Sigmoid colon (tissue), 7 donors: Measurements from ENCODE around the gene EIF4G3. TPM values are rescaled to one million over a fixed set of nuclear protein-coding genes. Genes with fewer than 3 reads are reported as not detected.

Experiments used
- DNase-seq: peaks from one replicate; pipeline ENCODE4 v3.0.0-alpha.2; 2019
- H3K27ac ChIP-seq, 4 donors: fragments of 200-600 bp; sonication (generic); one replicate each; pipeline ENCODE4 v1.5.1; 2016 to 2019; ENCODE audit warnings: mild to moderate bottlenecking in 1 of 4
- H3K27me3 ChIP-seq, 3 donors: fragments of 200-600 bp; sonication (generic); one replicate each; pipeline ENCODE4 v1.5.1; 2019; ENCODE audit warnings: mild to moderate bottlenecking in 1 of 3
- H3K36me3 ChIP-seq, 4 donors: fragments of 200-600 bp; sonication (generic); one replicate each; pipeline ENCODE4 v1.5.1; 2016 to 2019
- H3K4me1 ChIP-seq, 4 donors: fragments of 200-600 bp; sonication (generic); one replicate each; pipeline ENCODE4 v1.5.1; 2017 to 2019
- H3K4me3 ChIP-seq, 4 donors: fragments of 200-600 bp; sonication (generic); one replicate each; pipeline ENCODE4 v1.5.1; 2017 to 2019; ENCODE audit warnings: mild to moderate bottlenecking in 2 of 4, moderate library complexity in 1 of 4
- H3K9me3 ChIP-seq, 4 donors: fragments of 200-600 bp in 3 of 4; sonication (generic) in 3 of 4; one replicate each; pipeline versions ENCODE4 v1.5.1 to v1.6.1; 2013 to 2019
- EP300 ChIP-seq, 4 donors: sonication (generic); formaldehyde crosslinking; IDR thresholded peaks; one replicate each; pipeline ENCODE4 v1.6.1; 2017; ENCODE audit warnings: antibody characterized with exemption in 4 of 4
- POLR2A ChIP-seq, 2 donors: fragments of 450-650 bp; IDR thresholded peaks; one replicate each; pipeline ENCODE4 v1.6.1; 2016; ENCODE audit warnings: antibody characterized with exemption in 2 of 2, mild to moderate bottlenecking in 2 of 2, moderate library complexity in 2 of 2
- POLR2AphosphoS5 ChIP-seq, 4 donors: sonication (generic); formaldehyde crosslinking; IDR thresholded peaks; one replicate each; pipeline ENCODE4 v1.6.1; 2017; ENCODE audit warnings: antibody characterized with exemption in 4 of 4
- WGBS, 2 donors: extraction: QIAGEN DNeasy Blood & Tissue Kit; methylation state at CpG; one replicate each; pipeline ENCODE4 v1.1.7; 2013; 5-methylcytosine and 5-hydroxymethylcytosine counted together
- intact Hi-C: fragments of 100-400 bp; cut with DNase I; formaldehyde crosslinking; loops from one replicate; pipeline ENCODE4 v1.15.1; 2023
- polyA plus RNA-seq, 3 donors: library from polyadenylated mRNA; stranded (reverse); fragments of 200-250 nt; gene quantifications; one replicate each; pipeline ENCODE4 v1.2.3, GENCODE V29; 2013
- total RNA-seq, 4 donors: library from RNA; depleted of rRNA; stranded (reverse); fragments of >200 nt; gene quantifications; one replicate each; pipeline ENCODE4 v1.1.0, GENCODE V29; 2016
- TF ChIP-seq, protein P1 (sequence below), 4 experiments: fragments of 450-650 bp in 3 of 4; fragments of 200-600 bp in 1 of 4; IDR thresholded peaks; one replicate each; pipeline ENCODE4 v1.5.1; 2016 to 2019; ENCODE audit warnings: antibody characterized with exemption in 4 of 4, mild to moderate bottlenecking in 3 of 4, moderate library complexity in 2 of 4
- donor health status: healthy with polysubstance abuse.
- donor health status: Bipolar disorder and iron deficiency.
- donor health status: healthy.

EIF4G3 gene
- total and polyA plus RNA-seq, 7 donors: 13.4 to 65.9 (median 33.5) TPM

DNA sequence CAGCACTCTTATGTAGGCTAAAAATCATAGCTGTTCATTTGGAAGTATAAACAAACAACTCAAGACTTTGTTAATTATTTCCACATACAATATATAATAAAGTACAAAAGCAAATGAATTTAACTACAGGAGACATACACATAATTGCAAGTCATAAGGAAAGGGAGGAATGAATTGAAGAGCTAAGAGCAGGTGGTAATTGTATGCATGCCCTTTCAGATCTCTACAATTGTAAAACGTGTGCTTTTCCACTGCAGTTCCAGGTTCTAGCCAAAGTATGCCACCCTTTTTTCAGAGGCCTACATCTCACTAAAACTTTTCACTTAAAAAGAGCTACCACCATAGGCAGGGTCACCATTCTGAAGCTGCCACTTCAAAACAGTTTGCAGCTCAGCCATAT, 346.8 kb downstream of the EIF4G3 start:
- Histone ChIP-seq H3K27me3 (no peaks in the 10 kb centered on the region), H3K36me3 (peaks cover 0 to 20% (median 4%) of the 10 kb centered on the region in 4 donors), H3K4me1 (peaks cover 0 to 4% (median 0%) of the 10 kb centered on the region in 4 donors), H3K9me3 (no peaks in the 10 kb centered on the region), H3K27ac (no peak overlapping the region), H3K4me3 (no peak overlapping the region)
- intact Hi-C loops: no loop called here
- WGBS, 2 donors: 21 to 68% methylated on average over 1 of the region's 1 CpG
- TF ChIP-seq EP300 (IDR thresholded peaks at IDR 0.05) (no peak), POLR2A (IDR thresholded peaks at IDR 0.05) (no peak), POLR2AphosphoS5 (IDR thresholded peaks at IDR 0.05) (no peak)
- TF ChIP-seq, protein P1, sequence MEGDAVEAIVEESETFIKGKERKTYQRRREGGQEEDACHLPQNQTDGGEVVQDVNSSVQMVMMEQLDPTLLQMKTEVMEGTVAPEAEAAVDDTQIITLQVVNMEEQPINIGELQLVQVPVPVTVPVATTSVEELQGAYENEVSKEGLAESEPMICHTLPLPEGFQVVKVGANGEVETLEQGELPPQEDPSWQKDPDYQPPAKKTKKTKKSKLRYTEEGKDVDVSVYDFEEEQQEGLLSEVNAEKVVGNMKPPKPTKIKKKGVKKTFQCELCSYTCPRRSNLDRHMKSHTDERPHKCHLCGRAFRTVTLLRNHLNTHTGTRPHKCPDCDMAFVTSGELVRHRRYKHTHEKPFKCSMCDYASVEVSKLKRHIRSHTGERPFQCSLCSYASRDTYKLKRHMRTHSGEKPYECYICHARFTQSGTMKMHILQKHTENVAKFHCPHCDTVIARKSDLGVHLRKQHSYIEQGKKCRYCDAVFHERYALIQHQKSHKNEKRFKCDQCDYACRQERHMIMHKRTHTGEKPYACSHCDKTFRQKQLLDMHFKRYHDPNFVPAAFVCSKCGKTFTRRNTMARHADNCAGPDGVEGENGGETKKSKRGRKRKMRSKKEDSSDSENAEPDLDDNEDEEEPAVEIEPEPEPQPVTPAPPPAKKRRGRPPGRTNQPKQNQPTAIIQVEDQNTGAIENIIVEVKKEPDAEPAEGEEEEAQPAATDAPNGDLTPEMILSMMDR (IDR thresholded peaks at IDR 0.05): no peak
- no peak for DNase-seq

DNA sequence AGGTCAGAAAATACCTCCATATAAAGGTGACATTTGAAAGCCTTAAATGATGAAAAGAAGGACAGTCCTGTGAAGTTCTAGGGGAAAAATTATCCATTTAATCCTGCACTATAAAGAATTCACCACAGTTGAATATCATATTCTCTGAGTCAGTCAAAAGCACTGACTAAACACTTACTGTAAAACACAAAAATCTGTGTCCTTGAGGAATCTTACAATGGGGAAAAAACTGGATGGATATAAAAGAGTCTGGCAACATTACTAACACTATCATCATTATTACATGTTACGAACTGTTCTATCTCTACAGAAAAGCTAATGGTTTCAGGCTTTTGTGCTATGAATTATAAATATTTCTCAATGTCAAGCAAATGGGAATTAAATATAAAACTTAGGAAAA, 347.2 kb downstream of the EIF4G3 start:
- H3K4me3 ChIP-seq: no peak overlapping the region
- peaks cover 0 to 24% (median 4%) of the 10 kb centered on the region in 4 donors for H3K36me3 ChIP-seq
- no peak for DNase-seq
- intact Hi-C loops: no loop called here
- H3K9me3 ChIP-seq: no peaks in the 10 kb centered on the region
- H3K4me1 ChIP-seq: no peaks in the 10 kb centered on the region
- 71 to 77% methylated on average over 1 of the region's 1 CpG for WGBS, 2 donors
- TF ChIP-seq, protein P1 (IDR thresholded peaks at IDR 0.05): no peak
- TF ChIP-seq POLR2A (IDR thresholded peaks at IDR 0.05): no peak
- TF ChIP-seq EP300 (IDR thresholded peaks at IDR 0.05): no peak
- TF ChIP-seq POLR2AphosphoS5 (IDR thresholded peaks at IDR 0.05): no peak
- H3K27ac ChIP-seq: no peak overlapping the region
- no peaks in the 10 kb centered on the region for H3K27me3 ChIP-seq

DNA sequence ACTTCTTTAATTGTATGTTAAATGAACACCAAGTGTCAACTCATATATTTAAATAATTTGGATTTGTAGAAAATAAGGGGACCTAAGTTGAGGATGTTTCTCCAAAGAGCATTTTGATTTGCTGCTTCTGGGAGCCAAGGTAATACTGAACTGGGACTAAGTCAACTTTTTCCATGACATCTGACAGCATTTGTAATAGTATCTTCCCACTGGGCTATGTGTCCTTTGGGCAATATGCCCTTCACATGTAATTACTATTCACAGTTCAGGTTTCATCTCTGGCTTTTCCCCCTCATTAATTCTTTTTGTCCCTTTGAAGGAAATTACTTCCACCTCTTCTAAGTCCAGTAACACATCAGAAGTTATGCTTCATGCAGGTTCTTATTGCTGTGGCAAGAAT, 352.9 kb downstream of the EIF4G3 start:
- Histone ChIP-seq H3K4me1 (no peaks in the 10 kb centered on the region), H3K9me3 (no peaks in the 10 kb centered on the region), H3K27me3 (no peaks in the 10 kb centered on the region), H3K4me3 (no peak overlapping the region), H3K27ac (no peak overlapping the region), H3K36me3 (peaks cover 0 to 49% (median 9%) of the 10 kb centered on the region in 4 donors)
- intact Hi-C loops: no loop called here
- no peak for TF ChIP-seq POLR2AphosphoS5 (IDR thresholded peaks at IDR 0.05)
- TF ChIP-seq, protein P1 (IDR thresholded peaks at IDR 0.05): no peak
- no peak for TF ChIP-seq POLR2A (IDR thresholded peaks at IDR 0.05)
- DNase-seq: no peak

DNA sequence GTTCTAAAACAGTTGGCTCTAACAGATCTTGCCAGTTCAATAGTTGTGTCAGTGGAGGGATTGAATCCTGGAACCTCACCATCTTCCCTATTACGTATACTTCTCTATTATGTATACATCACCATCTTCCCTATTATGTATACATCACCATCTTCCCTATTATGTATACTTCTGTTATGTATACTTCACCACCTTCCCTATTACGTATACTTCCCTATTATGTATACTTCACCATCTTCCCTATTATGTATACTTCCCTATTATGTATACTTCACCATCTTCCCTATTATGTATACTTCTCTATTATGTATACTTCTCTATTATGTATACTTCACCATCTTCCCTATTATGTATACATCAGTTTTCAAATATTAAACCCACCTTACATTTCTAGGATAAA, 355.2 kb downstream of the EIF4G3 start:
- H3K4me1 ChIP-seq: no peaks in the 10 kb centered on the region
- intact Hi-C loops: no loop called here
- no peak for TF ChIP-seq EP300 (IDR thresholded peaks at IDR 0.05)
- no peak for TF ChIP-seq POLR2A (IDR thresholded peaks at IDR 0.05)
- no peak for TF ChIP-seq POLR2AphosphoS5 (IDR thresholded peaks at IDR 0.05)
- TF ChIP-seq, protein P1 (IDR thresholded peaks at IDR 0.05): no peak
- no peaks in the 10 kb centered on the region for H3K27me3 ChIP-seq
- WGBS, 2 donors: 46 to 48% methylated on average over 2 of the region's 2 CpGs
- no peak overlapping the region for H3K4me3 ChIP-seq
- no peak overlapping the region for H3K27ac ChIP-seq
- H3K36me3 ChIP-seq: peaks cover 0 to 49% (median 7%) of the 10 kb centered on the region in 4 donors
- no peaks in the 10 kb centered on the region for H3K9me3 ChIP-seq
- no peak for DNase-seq

DNA sequence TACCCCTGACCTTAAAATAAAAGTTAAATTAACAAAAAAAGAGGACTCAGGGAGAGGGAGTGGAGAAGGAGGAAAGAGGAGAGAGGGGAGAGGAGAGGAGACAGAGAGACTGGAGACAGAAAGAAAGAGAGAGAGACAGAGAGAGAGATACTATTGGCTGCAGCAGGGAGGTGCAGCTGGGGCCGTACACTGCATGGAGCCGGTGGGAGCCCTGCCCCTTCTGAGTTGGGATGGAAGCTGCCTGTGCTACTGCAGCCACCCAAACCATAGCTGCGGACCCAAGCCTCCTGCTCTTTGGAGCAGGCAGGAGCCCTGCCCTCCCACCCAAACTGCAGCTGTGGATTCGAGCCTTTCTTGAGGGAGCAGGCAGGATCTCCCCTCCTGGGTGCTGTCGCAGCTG, 356.9 kb downstream of the EIF4G3 start:
- TF ChIP-seq, protein P1 (IDR thresholded peaks at IDR 0.05): no peak
- TF ChIP-seq EP300 (IDR thresholded peaks at IDR 0.05) (no peak), POLR2A (IDR thresholded peaks at IDR 0.05) (no peak), POLR2AphosphoS5 (IDR thresholded peaks at IDR 0.05) (no peak)
- intact Hi-C loops: no loop called here
- H3K4me3 ChIP-seq: no peak overlapping the region
- no peaks in the 10 kb centered on the region for H3K27me3 ChIP-seq
- H3K4me1 ChIP-seq: no peaks in the 10 kb centered on the region
- no peak overlapping the region for H3K27ac ChIP-seq
- DNase-seq: no peak
- peaks cover 0 to 48% (median 7%) of the 10 kb centered on the region in 4 donors for H3K36me3 ChIP-seq
- no peaks in the 10 kb centered on the region for H3K9me3 ChIP-seq
- WGBS, 2 donors: 89 to 93% methylated on average over 5 of the region's 5 CpGs
